ENCODE results near the gene GPR4.

Gene GPR4

DNA sequence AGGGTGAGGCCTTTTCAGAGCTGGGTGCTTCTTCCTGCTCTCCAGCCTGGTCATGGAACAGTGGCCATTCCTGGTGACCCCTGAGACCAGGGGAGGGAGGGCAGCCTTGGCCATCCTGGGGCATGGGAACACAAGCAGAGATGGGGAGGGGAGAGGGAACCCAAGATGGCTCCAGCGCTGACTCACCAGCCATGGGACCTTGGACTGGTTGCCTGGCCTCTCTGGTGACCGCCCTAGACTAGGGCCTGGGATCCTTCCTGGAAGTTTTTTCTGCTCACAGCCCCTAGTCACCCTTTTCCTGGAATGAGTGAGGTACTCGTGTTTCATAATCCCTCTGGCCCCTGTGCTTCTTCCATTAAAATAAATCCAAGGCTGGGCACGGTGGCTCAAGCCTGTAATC is 14.1 kb downstream of the GPR4 start:
- no peak for DNase-seq

GRCh38 chr19:45585158-45585577 is 16.8 kb downstream of the GPR4 start:
- DNase-seq = no peak

DNA sequence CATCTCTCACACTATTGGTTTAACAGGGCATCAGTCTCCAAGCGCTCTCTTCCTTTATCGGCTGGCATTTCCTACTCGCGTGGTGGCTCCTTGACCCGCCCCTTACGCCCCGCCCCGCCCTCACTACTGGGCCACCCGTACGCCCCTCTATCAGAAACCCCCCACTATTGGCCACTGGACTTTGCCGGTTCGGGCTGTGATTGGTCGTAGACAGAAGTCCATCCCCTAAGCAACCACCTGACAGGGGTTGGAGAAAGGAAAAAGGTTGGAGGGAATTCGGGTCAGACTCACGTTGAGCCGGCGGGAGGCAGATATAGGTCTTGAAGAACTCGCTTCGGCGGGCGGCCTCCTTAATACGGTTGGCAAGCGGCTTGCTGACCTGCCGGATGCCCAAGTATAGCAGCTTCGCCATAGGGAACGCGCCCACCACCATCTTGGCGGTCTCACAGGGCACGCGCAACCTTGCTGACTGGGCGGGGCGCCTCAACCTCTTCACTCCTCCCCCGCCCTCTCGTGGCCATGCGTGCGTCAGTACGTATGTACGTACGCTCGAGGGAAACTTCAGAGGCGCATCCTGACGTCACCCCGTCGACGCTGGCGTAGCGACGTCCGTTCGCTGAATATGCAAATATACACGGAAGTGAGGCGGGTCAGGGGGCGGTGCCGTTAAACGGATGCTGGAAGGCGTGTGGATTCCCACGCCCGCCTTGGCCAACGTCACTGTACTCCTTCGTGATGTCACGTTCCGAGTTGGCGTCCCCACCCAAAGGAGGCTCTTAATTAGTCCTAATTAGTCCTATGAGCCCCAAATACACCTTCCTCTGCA is 17.5 kb downstream of the GPR4 start, which contains the start of gene OPA3:
Gene OPA3, minus strand, starts transcription at position 471 of the 826 bp plus-strand sequence. Its CDS starts 38 bp downstream, at position 433.
- DNase-seq = peak; percentile 100

DNA sequence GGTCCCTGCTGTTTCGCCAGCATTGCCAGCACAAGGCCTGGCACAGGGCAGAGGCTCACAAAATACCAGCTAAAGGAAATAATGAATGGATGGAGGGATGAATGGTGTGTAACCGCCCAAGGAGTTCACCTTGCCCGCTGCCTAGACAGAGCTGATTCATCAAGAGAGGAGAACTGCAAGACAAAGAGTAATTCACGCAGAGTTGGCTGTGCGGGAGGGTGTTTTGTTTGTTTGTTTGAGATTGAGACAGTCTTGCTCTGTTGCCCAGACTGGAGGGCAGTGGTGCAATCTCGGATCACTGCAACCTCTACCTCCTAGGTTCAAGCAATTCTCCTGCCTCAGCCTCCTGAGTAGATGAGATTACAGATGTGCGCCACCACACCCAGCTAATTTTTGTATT is 20.4 kb downstream of the GPR4 start:
- DNase-seq = no peak

GRCh38 chr19:45578861-45579260 is 23.2 kb downstream of the GPR4 start:
- no peak for DNase-seq

- DNase-seq = no peak
Measured at GRCh38 chr19:45577111-45577905, 24.7 kb downstream of the GPR4 start.

DNA sequence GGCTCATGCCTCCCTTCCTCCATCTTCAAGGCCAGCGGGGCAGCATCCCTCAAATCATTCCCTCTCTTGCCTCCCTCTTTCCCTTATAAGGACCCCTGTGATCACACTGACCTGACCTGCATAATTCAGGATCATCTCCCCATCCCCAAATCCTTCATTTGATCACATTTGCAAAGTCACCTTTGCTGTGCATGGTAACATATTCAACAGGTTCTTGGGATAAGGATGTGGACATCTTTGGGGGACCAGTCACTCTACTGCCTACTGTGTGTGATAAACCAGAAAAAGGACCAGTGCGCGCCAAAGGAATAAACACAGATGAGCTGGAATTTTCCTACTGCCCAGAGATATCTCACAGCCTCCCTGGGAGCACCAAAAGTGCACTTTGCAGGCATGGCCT is 25.3 kb downstream of the GPR4 start:
- no peak for DNase-seq

DNA sequence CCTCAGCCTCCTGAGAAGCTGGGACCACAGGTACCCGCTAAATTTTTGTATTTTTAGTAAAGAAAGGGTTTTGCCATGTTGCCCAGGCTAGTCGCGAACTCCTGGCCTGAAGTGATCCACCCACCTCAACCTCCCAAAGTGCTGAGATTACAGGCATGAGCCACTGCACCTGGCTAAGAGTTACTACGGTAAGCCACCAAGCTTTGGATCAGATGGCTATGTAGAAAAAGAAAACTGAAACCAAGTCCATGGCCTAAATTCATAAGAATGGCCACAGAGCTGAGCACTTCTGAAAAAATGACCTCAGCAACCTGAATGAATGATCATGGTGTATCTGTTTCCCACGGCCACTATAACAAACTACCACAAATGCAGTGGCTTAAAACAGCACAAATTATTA is 26.8 kb downstream of the GPR4 start:
- DNase-seq = no peak

DNA sequence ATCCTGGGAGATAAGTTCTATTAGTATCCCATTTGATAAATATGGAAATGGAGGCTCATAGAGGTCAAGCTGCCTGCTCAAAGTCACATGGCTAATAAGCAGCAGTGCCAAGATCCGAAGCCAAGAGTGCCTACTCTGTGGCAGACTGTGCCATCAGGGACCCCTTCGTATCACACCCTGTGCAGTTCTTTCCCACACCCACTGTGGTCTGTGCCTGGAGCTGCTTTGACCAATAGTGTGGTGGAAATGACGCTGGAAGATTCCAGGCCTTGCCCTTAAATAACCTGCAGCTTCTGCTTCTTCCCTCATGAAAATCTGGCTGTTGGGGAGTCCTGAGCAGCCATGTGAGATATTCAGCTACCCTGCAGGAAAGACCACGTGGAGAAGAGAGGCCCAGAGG is 27.5 kb downstream of the GPR4 start:
- no peak for DNase-seq

DNA sequence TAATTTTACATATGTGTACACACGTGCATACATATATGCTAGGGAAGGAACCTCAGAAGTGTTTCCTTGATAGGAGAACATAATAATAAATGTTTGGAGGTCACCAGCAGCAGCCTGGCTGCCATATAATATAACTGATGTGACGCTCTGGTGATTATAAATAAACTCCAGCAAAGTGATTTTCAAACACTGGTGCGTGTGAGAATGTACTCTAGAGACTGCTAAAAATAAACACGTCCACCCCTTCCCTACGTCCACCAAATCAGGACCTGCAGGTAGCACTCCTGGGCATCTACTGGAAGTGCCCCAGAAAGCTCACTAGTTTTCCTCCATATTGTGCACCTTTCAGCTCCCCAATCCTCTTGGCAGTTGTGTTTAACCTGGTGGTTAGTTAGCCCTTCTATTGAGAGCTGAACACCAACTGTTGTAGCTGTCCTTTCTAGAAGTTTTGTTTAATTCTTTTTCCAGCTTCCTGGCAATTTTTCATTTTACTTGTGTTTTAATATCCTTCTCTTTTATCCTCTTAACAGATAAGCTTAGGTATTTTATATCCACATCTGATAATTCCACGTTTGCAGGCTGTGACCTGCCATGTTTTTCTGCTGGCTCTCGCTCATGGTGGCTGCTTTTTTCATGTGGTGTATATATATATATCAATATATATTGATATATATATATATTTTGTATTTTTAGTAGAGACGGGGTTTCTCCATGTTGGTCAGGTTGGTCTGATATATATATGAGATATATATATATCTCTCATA is 30.4 kb downstream of the GPR4 start:
- no peak for DNase-seq

DNA sequence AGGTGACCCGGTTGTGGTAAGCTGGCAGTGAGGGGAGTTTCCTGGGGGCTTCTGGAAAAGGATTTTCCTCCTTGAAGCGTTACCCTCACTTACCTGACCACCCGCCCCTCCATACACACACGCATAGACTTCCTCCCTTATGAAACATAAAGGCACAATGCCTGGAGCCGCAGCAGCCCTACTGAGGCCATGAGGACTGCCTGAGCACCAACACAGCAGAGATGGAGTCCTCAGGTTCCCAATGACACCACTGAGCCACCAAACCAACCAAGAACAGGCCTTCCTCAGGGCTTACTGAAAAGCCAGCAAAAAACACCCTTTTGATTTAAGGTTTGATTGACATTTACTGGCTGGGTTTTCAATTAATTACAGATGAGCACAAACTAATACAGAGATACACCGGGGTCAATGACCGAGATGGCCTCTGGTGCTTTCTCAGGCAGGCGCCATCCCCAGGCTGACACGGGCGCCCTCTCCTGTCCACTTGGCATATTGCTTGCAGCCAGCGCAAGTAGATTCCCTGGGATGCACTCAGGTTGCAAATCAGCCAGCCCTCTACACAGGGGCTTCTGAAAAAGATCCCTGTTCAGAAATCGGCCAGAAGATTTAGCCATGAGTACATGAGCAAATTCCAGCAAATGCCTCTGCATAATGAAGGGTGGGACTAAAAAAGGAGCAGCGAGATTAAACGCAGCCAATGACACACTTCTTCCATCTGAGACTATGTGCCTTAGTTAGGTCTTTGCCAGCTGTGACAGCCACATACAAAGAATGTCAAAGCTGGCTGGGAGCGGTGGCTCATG is 32.2 kb downstream of the GPR4 start:
- DNase-seq = peak; percentile 48

GRCh38 chr19:45568732-45569131 is 33.3 kb downstream of the GPR4 start:
- DNase-seq = no peak

- no peak for DNase-seq
Measured at GRCh38 chr19:45567609-45568008, 34.4 kb downstream of the GPR4 start.

- no peak for DNase-seq
Measured at GRCh38 chr19:45564131-45564780, 37.8 kb downstream of the GPR4 start.

DNA sequence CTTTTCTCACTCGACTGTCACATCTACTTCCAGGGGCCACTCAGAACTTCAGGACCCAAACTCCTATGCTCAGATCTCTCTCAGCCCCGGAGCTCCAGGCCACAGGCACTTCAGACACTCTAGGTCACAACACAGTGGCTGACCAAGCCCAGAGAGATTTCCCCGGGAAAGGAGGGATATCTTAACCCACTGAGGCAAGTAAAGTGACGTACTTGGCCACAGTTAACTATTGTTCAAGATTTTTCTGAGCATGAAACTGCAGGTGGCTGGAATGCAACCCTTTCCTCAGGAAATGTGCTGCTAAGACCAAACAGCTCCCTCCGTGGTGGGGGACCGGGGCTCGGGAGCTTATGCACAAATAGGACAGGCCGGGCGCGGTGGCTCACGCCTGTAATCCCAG is 41.3 kb downstream of the GPR4 start:
- DNase-seq = no peak

DNA sequence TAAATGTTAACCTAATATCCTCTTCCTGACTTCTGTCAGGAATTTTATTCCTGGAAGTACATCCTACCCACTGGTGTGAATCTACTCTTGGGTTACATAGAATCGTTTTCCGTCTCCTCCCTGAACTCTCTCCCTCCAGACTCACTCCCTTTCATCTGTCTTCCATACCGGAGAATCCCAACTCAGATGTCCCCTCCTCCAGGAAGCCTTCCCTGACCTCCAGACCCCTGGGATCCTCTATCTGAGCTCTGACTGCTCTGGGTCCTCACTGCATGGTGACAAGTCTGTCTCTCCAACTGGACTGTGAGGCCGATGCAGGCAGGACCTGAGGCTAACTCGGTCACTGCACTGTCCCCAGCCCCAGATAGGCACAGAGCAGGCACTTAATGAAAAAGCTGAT is 42.0 kb downstream of the GPR4 start:
- no peak for DNase-seq

GRCh38 chr19:45558399-45558878 is 43.6 kb downstream of the GPR4 start:
- DNase-seq = peak; percentile 41

DNA sequence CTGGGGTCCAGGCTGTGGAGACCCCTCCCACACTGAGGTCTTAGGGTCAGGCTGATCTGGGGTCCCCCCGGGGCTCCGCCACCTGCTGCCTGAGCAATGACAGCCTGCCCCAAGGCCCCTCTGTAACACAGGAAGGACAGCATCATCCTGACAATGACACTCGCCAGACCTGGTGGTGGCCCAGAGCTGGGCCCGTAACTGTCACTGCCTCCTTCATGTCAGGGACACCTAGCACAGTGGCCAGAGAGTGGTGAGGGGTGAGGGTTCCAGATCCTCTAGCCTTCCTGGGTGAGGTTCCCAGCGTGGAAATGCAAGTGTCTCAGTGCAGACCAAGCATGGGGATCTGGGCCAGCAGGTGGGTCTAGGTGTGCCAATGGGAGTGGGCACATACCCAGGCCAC is 45.2 kb downstream of the GPR4 start:
- DNase-seq = no peak

- no peak for DNase-seq
Measured at GRCh38 chr19:45554481-45554880, 47.5 kb downstream of the GPR4 start.

- DNase-seq = no peak
Measured at GRCh38 chr19:45553464-45553863, 48.5 kb downstream of the GPR4 start.

- DNase-seq = no peak
Measured at GRCh38 chr19:45547965-45548609, 53.9 kb downstream of the GPR4 start.

All from femur (tissue), 1 donor.